Progenitor cell of endocrine pancreas (in vitro differentiated cells): ENCODE measurements around the gene PTPMT1. TPM values are rescaled to one million over a fixed set of nuclear protein-coding genes. Genes with fewer than 3 reads are reported as not detected.
"Not testable (repeated sequence)": the region's sequence is repeated elsewhere in the genome, so short reads cannot be mapped to it uniquely, and the experiment has no call there.

Experiments
- DNase-seq: peaks from one replicate; pipeline ENCODE4 v3.0.0; 2021; ENCODE audit warnings: low spot score; ENCODE audit not compliant: unreplicated experiment
- H3K27ac Mint-ChIP-seq: 2 replicates; pipeline ENCODE4 v1.8.0; 2021; ENCODE audit warnings: mild to moderate bottlenecking, moderate library complexity, mixed read lengths
- H3K27me3 Mint-ChIP-seq: 2 replicates; pipeline ENCODE4 v1.8.0; 2021; ENCODE audit warnings: mixed read lengths
- H3K36me3 Mint-ChIP-seq: 2 replicates; pipeline ENCODE4 v1.8.0; 2022; ENCODE audit warnings: mixed read lengths; ENCODE audit not compliant: insufficient read depth
- H3K4me1 Mint-ChIP-seq: 2 replicates; pipeline ENCODE4 v1.8.0; 2021; ENCODE audit warnings: low read depth, mixed read lengths
- H3K4me3 Mint-ChIP-seq: 2 replicates; pipeline ENCODE4 v1.8.0; 2021; ENCODE audit warnings: low read depth, mild to moderate bottlenecking, moderate library complexity, mixed read lengths
- H3K9me3 Mint-ChIP-seq: 2 replicates; pipeline ENCODE4 v1.8.0; 2021; ENCODE audit warnings: low read depth, mixed read lengths
- total RNA-seq: library from RNA; stranded (reverse); gene quantifications from 2 replicates; pipeline ENCODE4 v1.2.1, GENCODE V29; 2021
- TF ChIP-seq, protein P1 (sequence below): fragments of 200-600 bp; sonication (generic); IDR thresholded peaks from one replicate; pipeline ENCODE4 v1.5.0; 2021; ENCODE audit warnings: antibody characterized with exemption, mild to moderate bottlenecking; ENCODE audit not compliant: unreplicated experiment

The PTPMT1 gene
- total RNA-seq, 1 donor from 2014 or later: 47.6 TPM

DNA sequence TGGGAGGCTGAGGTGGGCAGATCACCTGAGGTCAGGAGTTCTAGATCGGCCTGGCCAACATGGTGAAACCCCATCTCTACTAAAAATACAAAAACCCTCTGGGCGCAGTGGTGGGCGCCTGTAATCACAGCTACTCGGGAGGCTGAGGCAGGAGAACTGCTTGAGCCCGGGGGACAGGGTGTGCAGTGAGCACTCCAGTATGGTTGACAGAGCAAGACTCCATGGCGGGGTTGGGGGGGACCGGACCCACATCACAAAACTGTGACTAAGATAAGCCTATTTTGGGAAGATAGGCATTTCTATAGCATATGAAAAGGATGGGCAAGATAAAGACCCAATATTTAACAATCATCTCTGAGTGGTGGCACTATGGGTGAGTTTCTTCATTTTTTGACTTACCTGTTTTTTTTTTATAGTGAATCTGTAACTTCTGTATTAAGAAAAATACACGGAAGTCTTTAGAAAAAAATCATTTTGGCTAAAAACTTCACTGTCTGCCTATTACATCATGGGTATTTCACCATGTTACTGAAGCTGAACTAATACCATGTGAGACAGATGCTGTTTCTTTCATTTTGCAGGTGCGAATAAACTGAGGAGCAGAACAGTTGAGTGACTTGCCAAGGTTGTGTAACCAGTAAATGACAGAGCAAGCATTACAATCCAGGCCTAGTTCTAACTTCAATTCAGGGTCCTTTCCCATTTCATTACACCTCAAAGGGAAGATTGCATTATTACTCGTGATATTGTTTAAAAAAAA, 14.9 kb upstream of the PTPMT1 start:
- H3K4me3 Mint-ChIP-seq: peak overlapping the region; percentile 40
- no peaks in the 10 kb centered on the region for H3K9me3 Mint-ChIP-seq
- H3K36me3 Mint-ChIP-seq: peaks cover 3% of the 10 kb centered on the region
- peaks cover 19% of the 10 kb centered on the region for H3K4me1 Mint-ChIP-seq
- H3K27ac Mint-ChIP-seq: no peak overlapping the region
- TF ChIP-seq, protein P1, sequence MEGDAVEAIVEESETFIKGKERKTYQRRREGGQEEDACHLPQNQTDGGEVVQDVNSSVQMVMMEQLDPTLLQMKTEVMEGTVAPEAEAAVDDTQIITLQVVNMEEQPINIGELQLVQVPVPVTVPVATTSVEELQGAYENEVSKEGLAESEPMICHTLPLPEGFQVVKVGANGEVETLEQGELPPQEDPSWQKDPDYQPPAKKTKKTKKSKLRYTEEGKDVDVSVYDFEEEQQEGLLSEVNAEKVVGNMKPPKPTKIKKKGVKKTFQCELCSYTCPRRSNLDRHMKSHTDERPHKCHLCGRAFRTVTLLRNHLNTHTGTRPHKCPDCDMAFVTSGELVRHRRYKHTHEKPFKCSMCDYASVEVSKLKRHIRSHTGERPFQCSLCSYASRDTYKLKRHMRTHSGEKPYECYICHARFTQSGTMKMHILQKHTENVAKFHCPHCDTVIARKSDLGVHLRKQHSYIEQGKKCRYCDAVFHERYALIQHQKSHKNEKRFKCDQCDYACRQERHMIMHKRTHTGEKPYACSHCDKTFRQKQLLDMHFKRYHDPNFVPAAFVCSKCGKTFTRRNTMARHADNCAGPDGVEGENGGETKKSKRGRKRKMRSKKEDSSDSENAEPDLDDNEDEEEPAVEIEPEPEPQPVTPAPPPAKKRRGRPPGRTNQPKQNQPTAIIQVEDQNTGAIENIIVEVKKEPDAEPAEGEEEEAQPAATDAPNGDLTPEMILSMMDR: no peak
- no peak for DNase-seq
- no peaks in the 10 kb centered on the region for H3K27me3 Mint-ChIP-seq

DNA sequence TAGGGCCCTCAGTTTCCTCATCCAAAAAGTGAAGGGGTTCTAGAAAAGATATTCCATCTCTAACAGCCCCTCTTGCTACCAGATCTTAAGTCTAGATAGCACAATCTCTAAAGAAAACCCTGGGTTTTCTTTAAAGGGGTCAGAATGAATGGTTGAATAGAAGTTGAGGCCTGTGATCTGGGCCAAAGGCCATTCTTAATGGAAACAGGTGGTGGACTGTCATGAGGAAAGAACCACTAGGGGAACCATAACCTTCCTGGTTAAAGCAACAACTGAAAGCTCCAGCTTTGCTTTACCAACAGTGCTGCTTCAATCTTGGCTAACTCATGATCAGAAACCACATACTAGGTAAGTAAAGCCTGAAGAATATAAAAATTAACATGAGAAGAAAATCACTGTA, 14.3 kb upstream of the PTPMT1 start:
- TF ChIP-seq, protein P1: peak; percentile 40

GRCh38 chr11:47552056-47552565, 13.3 kb upstream of the PTPMT1 start:
- Mint-ChIP-seq H3K4me1 (peaks cover 19% of the 10 kb centered on the region), H3K27ac (peak overlapping the region; percentile 96), H3K4me3 (peak overlapping the region; percentile 97), H3K9me3 (no peaks in the 10 kb centered on the region), H3K27me3 (no peaks in the 10 kb centered on the region), H3K36me3 (peaks cover 2% of the 10 kb centered on the region)
- TF ChIP-seq, protein P1: no peak
- DNase-seq: no peak

More for the DNA sequence above, 14.3 kb upstream of the PTPMT1 start:
- H3K36me3 Mint-ChIP-seq: peaks cover 3% of the 10 kb centered on the region
- H3K27me3 Mint-ChIP-seq: no peaks in the 10 kb centered on the region
- no peak for DNase-seq
- H3K27ac Mint-ChIP-seq: peak overlapping the region; percentile 96
- H3K9me3 Mint-ChIP-seq: no peaks in the 10 kb centered on the region
- peak overlapping the region; percentile 97 for H3K4me3 Mint-ChIP-seq
- peaks cover 19% of the 10 kb centered on the region for H3K4me1 Mint-ChIP-seq

GRCh38 chr11:47552566-47553405, 12.6 kb upstream of the PTPMT1 start, which contains the start of gene CELF1:
TSS of gene CELF1 (minus strand) at chr11:47553132. CDS start at chr11:47499523, 53,609 bp downstream.
- TF ChIP-seq, protein P1: peak; percentile 97
- Mint-ChIP-seq H3K4me3 (peak within 1 kb of the TSS; percentile 97), H3K9me3 (no peaks in the 10 kb centered on the region), H3K4me1 (peaks cover 19% of the 10 kb centered on the region), H3K36me3 (peaks cover 2% of the 10 kb centered on the region), H3K27me3 (no peaks in the 10 kb centered on the region), H3K27ac (peak within 1 kb of the TSS; percentile 96)
- DNase-seq: peak; percentile 88

- TF ChIP-seq, protein P1: no peak
- no peak for DNase-seq
- Mint-ChIP-seq H3K27ac (peak overlapping the region; percentile 95), H3K9me3 (no peaks in the 10 kb centered on the region), H3K4me3 (peak overlapping the region; percentile 79), H3K27me3 (no peaks in the 10 kb centered on the region), H3K4me1 (peaks cover 19% of the 10 kb centered on the region), H3K36me3 (no peaks in the 10 kb centered on the region)
Measured at GRCh38 chr11:47553406-47553743, 12.0 kb upstream of the PTPMT1 start.

GRCh38 chr11:47557004-47557403, 8.4 kb upstream of the PTPMT1 start:
- not testable (repeated sequence) for H3K9me3 Mint-ChIP-seq, H3K27ac Mint-ChIP-seq, DNase-seq, H3K27me3 Mint-ChIP-seq, H3K4me1 Mint-ChIP-seq, H3K36me3 Mint-ChIP-seq, H3K4me3 Mint-ChIP-seq
